H1 (cell line): Measurements from ENCODE around the gene ZNF581. TPM values are rescaled to one million over a fixed set of nuclear protein-coding genes. Genes with fewer than 3 reads are reported as not detected.
A peak's percentile ranks its signal among the peaks of the same experiment; 100 is the strongest.

Source experiments
- CTCF ChIA-PET: fragments of 300-600 bp; sonication (Branson Sonifier 250); formaldehyde crosslinking; loops from one replicate; lab custom pipeline; 2021; ENCODE audit not compliant: partially characterized antibody; lab: Charles Lee
- POLR2A ChIA-PET: fragments of 300-600 bp; sonication (Branson Sonifier 250); formaldehyde crosslinking; loops from one replicate; lab custom pipeline; 2021; ENCODE audit warnings: inconsistent platforms; ENCODE audit not compliant: partially characterized antibody; lab: Charles Lee
- DNase-seq, 2 experiments: peaks; one replicate each; pipeline versions ENCODE4 v3.0.0 to v3.0.0-alpha.2; 2010 to 2022; ENCODE audit warnings: low spot score in 2 of 2, low read depth in 1 of 2, mixed read lengths in 1 of 2
- FAIRE-seq: peaks from 2 replicates; lab custom pipeline; 2011; peaks lifted over from hg19 to GRCh38; lab: Jason Lieb, UNC
- H2AFZ ChIP-seq: 2 replicates; pipeline ENCODE4 v1.8.1; 2012; ENCODE audit warnings: low read length, inconsistent platforms
- H2AK5ac ChIP-seq: 2 replicates; pipeline ENCODE4 v1.6.1; 2013; ENCODE audit warnings: low read depth, low read length
- H2BK120ac ChIP-seq: replicated peaks from 2 replicates; pipeline ENCODE3; 2013; ENCODE audit warnings: low read depth, low read length, inconsistent platforms
- H2BK12ac ChIP-seq: 2 replicates; pipeline ENCODE4 v1.6.1; 2013; ENCODE audit warnings: low read depth, low read length
- H2BK15ac ChIP-seq: 2 replicates; pipeline ENCODE4 v1.6.1; 2013; ENCODE audit warnings: low read length
- H2BK20ac ChIP-seq: 2 replicates; pipeline ENCODE4 v1.6.1; 2013; ENCODE audit warnings: low read length
- H2BK5ac ChIP-seq: 2 replicates; pipeline ENCODE4 v1.6.1; 2013; ENCODE audit warnings: low read depth, low read length
- H3K14ac ChIP-seq: 2 replicates; pipeline ENCODE4 v1.6.1; 2013; ENCODE audit warnings: inconsistent platforms; ENCODE audit not compliant: insufficient read length
- H3K18ac ChIP-seq: 2 replicates; pipeline ENCODE4 v1.6.1; 2013; ENCODE audit warnings: low read length; ENCODE audit errors: extremely low read depth
- H3K23ac ChIP-seq: 2 replicates; pipeline ENCODE4 v1.6.1; 2013; ENCODE audit warnings: inconsistent platforms; ENCODE audit not compliant: insufficient read length
- H3K23me2 ChIP-seq: 2 replicates; pipeline ENCODE4 v1.6.1; 2013; ENCODE audit warnings: low read depth, low read length
- H3K27ac ChIP-seq: 2 replicates; pipeline ENCODE4 v1.6.1; 2011; ENCODE audit warnings: low read depth, low read length, inconsistent platforms
- H3K27me3 ChIP-seq, 4 experiments: replicated peaks in 1 of 4; 1 replicate in 1 of 4; 2 replicates in 3 of 4; pipeline versions ENCODE4 v1.6.1 to v1.8.1; 2011 to 2013; ENCODE audit warnings: low read length in 3 of 4, mild to moderate bottlenecking in 3 of 4, inconsistent platforms in 2 of 4, mixed read lengths in 2 of 4, moderate library complexity in 1 of 4; ENCODE audit not compliant: control insufficient read depth in 3 of 4, insufficient read depth in 3 of 4; ENCODE audit errors: extremely low read depth in 1 of 4
- H3K36me3 ChIP-seq, 4 experiments: 2 replicates each; pipeline versions ENCODE4 v1.6.1 to v1.8.1; 2011 to 2013; ENCODE audit warnings: mild to moderate bottlenecking in 4 of 4, low read length in 3 of 4, moderate library complexity in 2 of 4, control low read depth in 1 of 4, inconsistent platforms in 1 of 4; ENCODE audit not compliant: insufficient read depth in 4 of 4, control insufficient read depth in 2 of 4
- H3K4ac ChIP-seq: replicated peaks from 2 replicates; pipeline ENCODE3; 2013; ENCODE audit warnings: low read length, low read depth, mixed read lengths, inconsistent platforms; ENCODE audit not compliant: insufficient read length
- H3K4me1 ChIP-seq, 4 experiments: replicated peaks in 1 of 4; 1 replicate in 1 of 4; 2 replicates in 3 of 4; pipeline versions ENCODE4 v1.6.1 to v1.8.1; 2011 to 2013; ENCODE audit warnings: low read length in 3 of 4, inconsistent platforms in 2 of 4, mixed read lengths in 1 of 4; ENCODE audit not compliant: insufficient read depth in 4 of 4, control insufficient read depth in 3 of 4
- H3K4me2 ChIP-seq, 2 experiments: 2 replicates each; pipeline versions ENCODE4 v1.6.1 to v1.8.1; 2011 to 2013; ENCODE audit warnings: low read depth in 2 of 2, low read length in 2 of 2, control low read depth in 1 of 2, inconsistent platforms in 1 of 2, mild to moderate bottlenecking in 1 of 2; ENCODE audit not compliant: insufficient read depth in 1 of 2
- H3K4me3 ChIP-seq, 4 experiments: fragments of 200-600, 300-600 bp in 1 of 4; sonication (generic), shearing (Covaris generic), sonication (Bioruptor Twin) in 1 of 4; 2 replicates each; pipeline versions ENCODE4 v1.5.1 to v1.8.1; 2011 to 2016; ENCODE audit warnings: low read length in 4 of 4, low read depth in 3 of 4, control low read depth in 2 of 4, inconsistent platforms in 2 of 4, mild to moderate bottlenecking in 2 of 4, mixed read lengths in 1 of 4, moderate library complexity in 1 of 4; ENCODE audit not compliant: insufficient read depth in 2 of 4; ENCODE audit errors: extremely low read depth in 1 of 4
- H3K56ac ChIP-seq: replicated peaks from 2 replicates; pipeline ENCODE3; 2013; ENCODE audit warnings: low read depth, mild to moderate bottlenecking, mixed read lengths, low read length, inconsistent platforms; ENCODE audit not compliant: insufficient read length
- H3K79me1 ChIP-seq: 2 replicates; pipeline ENCODE4 v1.6.1; 2013; ENCODE audit warnings: low read depth, low read length, control low read depth
- H3K79me2 ChIP-seq, 2 experiments: 2 replicates each; pipeline versions ENCODE4 v1.6.1 to v1.8.1; 2012 to 2013; ENCODE audit warnings: low read length in 2 of 2, mild to moderate bottlenecking in 2 of 2, inconsistent platforms in 1 of 2; ENCODE audit not compliant: insufficient read depth in 2 of 2, control insufficient read depth in 1 of 2
- H3K9ac ChIP-seq, 4 experiments: replicated peaks in 1 of 4; 1 replicate in 1 of 4; 2 replicates in 3 of 4; pipeline versions ENCODE4 v1.6.1 to v1.8.1; 2011 to 2013; ENCODE audit warnings: low read depth in 3 of 4, low read length in 3 of 4, control low read depth in 2 of 4, mild to moderate bottlenecking in 2 of 4, moderate library complexity in 2 of 4, inconsistent platforms in 1 of 4; ENCODE audit errors: extremely low read depth in 1 of 4
- H3K9me3 ChIP-seq, 2 experiments: 2 replicates each; pipeline versions ENCODE4 v1.6.1 to v1.8.1; 2012 to 2013; ENCODE audit warnings: mild to moderate bottlenecking in 2 of 2, moderate library complexity in 2 of 2, control low read depth in 1 of 2, inconsistent platforms in 1 of 2, low read depth in 1 of 2, low read length in 1 of 2, mixed read lengths in 1 of 2; ENCODE audit not compliant: insufficient read depth in 2 of 2
- H4K20me1 ChIP-seq, 2 experiments: replicated peaks in 1 of 2; 2 replicates each; pipeline versions ENCODE3 to v1.8.1; 2011 to 2013; ENCODE audit warnings: inconsistent platforms in 2 of 2, low read length in 2 of 2, mild to moderate bottlenecking in 1 of 2; ENCODE audit not compliant: insufficient read depth in 2 of 2, control insufficient read depth in 1 of 2
- H4K5ac ChIP-seq: 2 replicates; pipeline ENCODE4 v1.6.1; 2013; ENCODE audit warnings: low read length, low read depth, mixed read lengths, inconsistent platforms; ENCODE audit not compliant: insufficient read length
- H4K8ac ChIP-seq: 2 replicates; pipeline ENCODE4 v1.8.0; 2013; ENCODE audit warnings: mild to moderate bottlenecking, moderate library complexity, low read length, inconsistent platforms; ENCODE audit not compliant: insufficient read depth; ENCODE audit errors: extremely low read depth
- H4K91ac ChIP-seq: replicated peaks from 2 replicates; pipeline ENCODE3; 2013; ENCODE audit warnings: low read length, mixed read lengths, inconsistent platforms; ENCODE audit not compliant: insufficient read length
- SP1 ChIP-seq: IDR thresholded peaks from 2 replicates; pipeline ENCODE4 v1.6.1; 2011; ENCODE audit warnings: low read depth, low read length
- USF2 ChIP-seq: IDR thresholded peaks from 2 replicates; pipeline ENCODE4 v1.6.1; 2011; ENCODE audit warnings: low read length, improper control_type of control experiment
- ZNF274 ChIP-seq: IDR thresholded peaks from 2 replicates; pipeline ENCODE4 v1.7.0; 2012; ENCODE audit warnings: low read length, borderline replicate concordance; ENCODE audit errors: extremely low read depth
- WGBS, 2 experiments: shearing (Covaris generic) in 1 of 2; methylation state at CpG; one replicate each; pipeline versions ENCODE4 v1.1.6 to v1.1.7; 2013 to 2015; ENCODE audit warnings: low lambda C conversion rate in 2 of 2, mixed read lengths in 2 of 2, inconsistent platforms in 1 of 2, low coverage in 1 of 2, missing lambda C conversion rate in 1 of 2; ENCODE audit not compliant: insufficient replicate concordance in 2 of 2, insufficient coverage in 1 of 2, insufficient read length in 1 of 2; ENCODE audit errors: extremely low coverage in 1 of 2, missing lambda C conversion rate in 1 of 2; 5-methylcytosine and 5-hydroxymethylcytosine counted together
- polyA plus RNA-seq, 7 experiments: library from polyadenylated mRNA; depleted of rRNA in 3 of 7; stranded (reverse) in 5 of 7; unstranded in 2 of 7; fragments of >200 nt in 5 of 7; fragments of 200-250 nt in 2 of 7; gene quantifications; 1 replicate in 5 of 7; 2 replicates in 1 of 7; 4 replicates in 1 of 7; pipeline versions ENCODE4 v1.2.1 to v1.2.3, GENCODE V29; 2011 to 2013; ENCODE audit warnings: missing spikeins in 2 of 7, mixed read lengths in 2 of 7
- total RNA-seq: library from RNA; stranded (reverse); fragmentation: NEBNext Ultra II Directional; extraction: Animal tissue kit (Norgen Biotek cat#: 25700); gene quantifications from 2 replicates; pipeline ENCODE4 v1.2.1, GENCODE V29; 2021

The ZNF581 gene
- total and polyA plus RNA-seq, 2 of the 8 experiments (the other 6 are each of a cell fraction or from before 2014, with no cell fraction given) = 73.0 to 76.1 TPM

- Histone ChIP-seq H3K9me3 (no peaks in the 10 kb centered on the region), H3K4ac (no peak overlapping the region), H3K4me2 (no peak overlapping the region), H3K14ac (no peak overlapping the region), H4K5ac (no peak overlapping the region), H3K4me1 (no peaks in the 10 kb centered on the region), H2BK20ac (no peak overlapping the region), H2BK15ac (no peak overlapping the region), H3K27ac (no peak overlapping the region), H4K91ac (no peak overlapping the region), H2BK12ac (no peak overlapping the region), H2AK5ac (no peak overlapping the region), H3K9ac (no peak overlapping the region), H3K23me2 (no peaks in the 10 kb centered on the region), H4K8ac (peak overlapping the region; percentile 51; the same call in 1 of the 2 replicates), H3K79me2 (peaks cover 0 to 22% of the 10 kb centered on the region in 2 experiments; a peak in 1 of 4 replicates), H3K18ac (no peak overlapping the region), H3K79me1 (peaks cover 5% of the 10 kb centered on the region), H3K36me3 (peaks cover 2 to 46% (median 11%) of the 10 kb centered on the region in 4 experiments; a peak in 5 of 8 replicates), H3K27me3 (no peaks in the 10 kb centered on the region; a peak in 1 of 7 replicates), H3K23ac (no peak overlapping the region), H3K4me3 (no peak overlapping the region), H3K56ac (no peak overlapping the region), H4K20me1 (peaks cover 1 to 39% of the 10 kb centered on the region in 2 experiments), H2BK5ac (no peak overlapping the region), H2BK120ac (no peak overlapping the region), H2AFZ (no peak overlapping the region)
- TF ChIP-seq USF2 (no peak), SP1 (no peak), ZNF274 (no peak)
- DNase-seq (no peak), FAIRE-seq (no peak)
- POLR2A ChIA-PET = interaction anchor here (1.5 kb wide), 1 partner anchor 12 kb away, joined by 4 read pairs; no protein-coding TSS in a partner anchor
- CTCF ChIA-PET = interaction anchor here (2.2 to 2.7 kb wide), 2 partner anchors 16 kb away, joined by 6 to 9 read pairs; no protein-coding TSS in a partner anchor
- WGBS, 2 experiments = 95% methylated on average over 20 of the region's 22 CpGs; no CpG with 5 or more reads in 1 of the 2 experiments
Measured at GRCh38 chr19:55687281-55688201, 44.1 kb downstream of the ZNF581 start.
